Measurements from ENCODE around the gene TOMM6.

- TF ChIP-seq ATF3 (IDR thresholded peaks at IDR 0.05) (no peak), RAD21 (IDR thresholded peaks at IDR 0.05) (no peak), MAX (IDR thresholded peaks at IDR 0.05) (no peak), CTCF (IDR thresholded peaks at IDR 0.05; ENCODE audit: low read depth, low read length, missing input control) (no peak), JUND (IDR thresholded peaks at IDR 0.05) (no peak), REST (IDR thresholded peaks at IDR 0.05) (no peak), YY1 (IDR thresholded peaks at IDR 0.05) (no peak), HNF4A (conservative IDR thresholded peaks at IDR 0.05) (no peak), TAF1 (conservative IDR thresholded peaks at IDR 0.05) (no peak), EGR1 (IDR thresholded peaks at IDR 0.05; ENCODE audit: low read depth in 2 of 2) (no peak)
Observed at GRCh38 chr6:41739041-41739440, 48.5 kb upstream of the TOMM6 start.
